Ovary (tissue), 9 donors: Measurements from ENCODE around the gene STH. TPM values are rescaled to one million over a fixed set of nuclear protein-coding genes. Genes with fewer than 3 reads are reported as not detected.

Experiments
- DNase-seq, 5 donors: peaks; one replicate each; pipeline ENCODE4 v3.0.0-alpha.2; 2019 to 2020
- H3K27ac ChIP-seq, 2 donors: fragments of 200-600 bp; one replicate each; pipeline versions ENCODE4 v1.5.1 to v1.8.0; 2019 to 2022
- H3K27me3 ChIP-seq: fragments of 200-600 bp; one replicate; pipeline ENCODE4 v1.8.0; 2022
- H3K36me3 ChIP-seq: fragments of 200-600 bp; sonication (generic); one replicate; pipeline ENCODE4 v1.5.1; 2019
- H3K4me1 ChIP-seq: one replicate; pipeline ENCODE4 v1.8.1; 2013; ENCODE audit warnings: mild to moderate bottlenecking, moderate library complexity; ENCODE audit not compliant: insufficient read depth
- H3K4me3 ChIP-seq: fragments of 200-600 bp; sonication (generic); one replicate; pipeline ENCODE4 v1.5.1; 2017
- H3K9me3 ChIP-seq, 2 donors: fragments of 200-600 bp in 1 of 2; sonication (generic) in 1 of 2; one replicate each; pipeline versions ENCODE4 v1.5.1 to v1.8.1; 2013 to 2019; ENCODE audit warnings: mild to moderate bottlenecking in 1 of 2, moderate library complexity in 1 of 2
- CTCF ChIP-seq, 3 donors: fragments of 450-650 bp in 2 of 3; fragments of 200-600 bp in 1 of 3; IDR thresholded peaks; one replicate each; pipeline versions ENCODE4 v1.5.1 to v1.8.0; 2016 to 2022; ENCODE audit warnings: antibody characterized with exemption in 3 of 3, mild to moderate bottlenecking in 1 of 3
- EP300 ChIP-seq: sonication (generic); formaldehyde crosslinking; IDR thresholded peaks from one replicate; pipeline ENCODE4 v1.6.1; 2017; ENCODE audit warnings: antibody characterized with exemption
- POLR2A ChIP-seq: fragments of 450-650 bp; IDR thresholded peaks from one replicate; pipeline ENCODE4 v1.6.1; 2017; ENCODE audit warnings: antibody characterized with exemption, mild to moderate bottlenecking, moderate library complexity
- WGBS, 3 donors: extraction: QIAGEN DNeasy Blood & Tissue Kit in 1 of 3; methylation state at CpG; one replicate each; pipeline versions ENCODE4 v1.1.5 to v1.1.7; 2013 to 2017; 5-methylcytosine and 5-hydroxymethylcytosine counted together
- intact Hi-C, 4 donors: fragments of 100-400 bp; cut with DNase I; formaldehyde crosslinking; loops; one replicate each; pipeline versions ENCODE4 v1.11.0 to v1.15.1; 2022 to 2023
- polyA plus RNA-seq, 2 donors: library from polyadenylated mRNA; stranded (reverse); fragments of 200-250 nt in 1 of 2; fragments of 350-450 nt in 1 of 2; fragmentation: Illumina TruSeq in 1 of 2; extraction: RNeasy Lipid Tissue Mini Kit (QIAGEN cat#74804) in 1 of 2; gene quantifications; one replicate each; pipeline ENCODE4 v1.2.3, GENCODE V29; 2013 to 2014
- total RNA-seq, 7 donors: library from RNA; depleted of rRNA in 2 of 7; stranded (reverse); fragments of >200 nt in 2 of 7; fragmentation: NEBNext Ultra II Directional in 3 of 7; extraction: Animal tissue kit (Norgen Biotek cat#: 25700) in 3 of 7; gene quantifications; one replicate each; pipeline versions ENCODE4 v1.1.0 to v1.2.4, GENCODE V29; 2016 to 2023
- donor health status: DM: no; HTN: no; CAD: no; lungs with moderate emphysema.
- donor health status: DM: no; HTN: no; CAD: no.
- donor health status: Bipolar disorder and iron deficiency.
- donor health status: DM: yes; HTN: yes; CAD: no.
- donor health status: DM: no; HTN: no; CAD: no.
- donor health status: DM: yes; HTN: yes; CAD: no.

STH gene
- total and polyA plus RNA-seq, 9 donors: not detected

GRCh38 chr17:46007461-46007965, 8.5 kb downstream of the STH start:
- no peak overlapping the region for H3K27ac ChIP-seq
- no peak for DNase-seq
- intact Hi-C loops: loop anchor here in 1 of 4 donors (10.0 kb wide), 1 partner anchor 207 kb away; no protein-coding TSS in a partner anchor
- no peaks in the 10 kb centered on the region for H3K9me3 ChIP-seq
- WGBS, 3 donors: 40 to 41% (median 41%) methylated on average over 2 of the region's 2 CpGs
- no peak for TF ChIP-seq CTCF (IDR thresholded peaks at IDR 0.05)
- TF ChIP-seq EP300: no peak
- TF ChIP-seq POLR2A: no peak
- H3K4me1 ChIP-seq: peaks cover 2% of the 10 kb centered on the region
- H3K36me3 ChIP-seq: no peaks in the 10 kb centered on the region
- no peak overlapping the region for H3K4me3 ChIP-seq
- H3K27me3 ChIP-seq: no peaks in the 10 kb centered on the region

GRCh38 chr17:46008591-46008990, 9.5 kb downstream of the STH start:
- H3K9me3 ChIP-seq: no peaks in the 10 kb centered on the region
- H3K4me1 ChIP-seq: peaks cover 2% of the 10 kb centered on the region
- no peak for DNase-seq
- no peaks in the 10 kb centered on the region for H3K27me3 ChIP-seq
- intact Hi-C loops: loop anchor here in 1 of 4 donors (10.0 kb wide), 1 partner anchor 206 kb away; no protein-coding TSS in a partner anchor
- WGBS, 3 donors: 91 to 96% (median 95%) methylated on average over 9 of the region's 9 CpGs
- H3K4me3 ChIP-seq: no peak overlapping the region
- no peaks in the 10 kb centered on the region for H3K36me3 ChIP-seq
- no peak overlapping the region for H3K27ac ChIP-seq
- TF ChIP-seq EP300 (no peak), CTCF (IDR thresholded peaks at IDR 0.05) (no peak), POLR2A (no peak)

GRCh38 chr17:46009681-46010596, 10.9 kb downstream of the STH start:
- WGBS, 3 donors: 80 to 82% (median 80%) methylated on average over 33 of the region's 33 CpGs
- H3K27ac ChIP-seq: no peak overlapping the region
- H3K27me3 ChIP-seq: no peaks in the 10 kb centered on the region
- no peaks in the 10 kb centered on the region for H3K4me1 ChIP-seq
- no peak for DNase-seq
- no peak overlapping the region for H3K4me3 ChIP-seq
- H3K36me3 ChIP-seq: no peaks in the 10 kb centered on the region
- intact Hi-C loops: loop anchor here in 1 of 4 donors (10.0 kb wide), 1 partner anchor 205 kb away; no protein-coding TSS in a partner anchor
- H3K9me3 ChIP-seq: no peaks in the 10 kb centered on the region
- TF ChIP-seq EP300: no peak
- TF ChIP-seq CTCF (IDR thresholded peaks at IDR 0.05): no peak
- TF ChIP-seq POLR2A: no peak

- WGBS, 3 donors: 84 to 88% (median 85%) methylated on average over 15 to 16 of the region's 16 CpGs
- no peaks in the 10 kb centered on the region for H3K36me3 ChIP-seq
- no peak overlapping the region for H3K4me3 ChIP-seq
- intact Hi-C loops: no loop called here
- H3K27ac ChIP-seq: no peak overlapping the region
- no peaks in the 10 kb centered on the region for H3K9me3 ChIP-seq
- no peak for DNase-seq
- H3K27me3 ChIP-seq: no peaks in the 10 kb centered on the region
- TF ChIP-seq CTCF (IDR thresholded peaks at IDR 0.05): no peak
- no peak for TF ChIP-seq EP300
- no peak for TF ChIP-seq POLR2A
- H3K4me1 ChIP-seq: no peaks in the 10 kb centered on the region
Measured at GRCh38 chr17:46010597-46011186, 11.6 kb downstream of the STH start.
